Measurements from ENCODE around the gene DPP6. TPM values are rescaled to one million over a fixed set of nuclear protein-coding genes. Genes with fewer than 3 reads are reported as not detected.

DPP6 gene
- total RNA-seq, 1 donor from 2014 or later = not detected

DNA sequence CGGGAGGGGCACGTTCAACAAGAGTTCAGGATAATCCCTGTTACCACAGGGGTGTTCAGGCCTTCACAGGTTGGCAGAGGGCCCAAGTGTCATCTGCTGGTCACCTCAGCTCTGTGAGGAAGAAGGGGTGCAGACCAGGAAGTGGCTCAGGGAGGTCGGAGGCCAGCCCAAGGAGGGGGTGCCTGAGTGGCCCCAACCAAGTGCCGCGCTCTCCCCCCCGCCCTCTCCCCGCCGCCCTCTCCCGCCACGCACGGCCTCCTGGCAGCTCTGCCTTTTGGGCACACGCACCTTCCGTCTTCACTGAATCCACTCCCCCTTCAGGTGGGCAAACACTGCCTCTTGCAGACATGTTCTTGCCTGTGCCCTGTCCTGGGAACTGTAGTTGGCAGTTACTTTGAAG, 705.6 kb downstream of the DPP6 start:
- DNase-seq (ENCODE audit: low read depth) = no peak

DNA sequence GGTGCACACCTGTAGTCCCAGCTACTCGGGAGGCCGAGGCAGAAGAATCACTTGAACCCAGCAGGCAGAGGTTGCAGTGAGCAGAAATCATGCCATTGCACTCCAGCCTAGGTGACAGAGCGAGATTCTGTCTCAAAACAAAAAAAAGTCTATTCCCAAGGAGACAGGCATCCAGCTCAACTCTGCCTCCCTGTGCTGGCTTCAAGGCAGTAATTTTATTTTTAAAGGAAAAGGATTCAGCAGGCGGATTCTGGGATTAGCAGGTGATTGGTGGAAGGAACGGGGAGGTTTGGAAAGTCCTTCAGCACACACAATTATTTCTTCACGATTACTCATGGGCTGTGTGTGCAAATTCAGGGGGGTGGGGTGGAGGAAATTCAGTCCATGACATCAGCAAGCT, 707.8 kb downstream of the DPP6 start:
- no peak for DNase-seq (ENCODE audit: low read depth)

DNA sequence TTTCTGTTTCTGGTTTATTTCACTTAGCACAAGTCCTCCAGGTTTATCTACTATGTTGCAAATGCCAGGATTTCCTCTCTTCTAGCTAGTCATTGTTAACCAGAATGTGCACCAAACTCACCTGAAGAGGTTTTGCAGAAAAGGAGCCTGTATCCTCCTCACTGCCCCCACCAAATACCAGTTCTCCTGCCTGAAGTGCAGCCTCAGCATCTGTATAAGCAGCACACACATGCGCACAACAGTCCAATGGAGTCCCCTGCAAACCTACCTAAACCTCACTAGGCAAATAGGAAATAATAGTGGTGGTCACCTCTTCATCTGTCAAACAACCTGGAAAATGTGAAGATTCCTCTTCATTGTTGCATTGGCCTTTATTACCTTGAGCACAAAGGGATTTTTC, 712.9 kb downstream of the DPP6 start:
- no peak for DNase-seq (ENCODE audit: low read depth)

DNA sequence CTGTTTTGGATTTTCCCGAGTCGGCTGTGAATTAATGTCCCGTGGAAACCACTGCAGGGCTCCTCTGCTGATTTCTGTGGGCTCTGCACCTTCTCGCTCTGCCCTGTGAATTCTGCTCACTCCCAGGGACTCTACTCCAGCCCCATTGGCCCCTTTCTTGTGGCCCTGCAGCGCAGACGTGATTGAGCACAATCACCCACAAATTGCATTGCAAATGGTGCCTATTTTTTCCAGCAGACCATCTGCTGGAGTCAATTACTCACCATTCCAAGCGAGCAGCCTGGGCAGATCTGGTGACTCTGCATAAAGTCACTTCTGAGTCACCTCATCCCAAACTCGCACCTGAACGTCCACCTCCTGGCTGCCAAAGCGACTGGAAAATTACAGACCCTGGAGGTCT, 714.9 kb downstream of the DPP6 start:
- DNase-seq (ENCODE audit: low read depth) = no peak

DNA sequence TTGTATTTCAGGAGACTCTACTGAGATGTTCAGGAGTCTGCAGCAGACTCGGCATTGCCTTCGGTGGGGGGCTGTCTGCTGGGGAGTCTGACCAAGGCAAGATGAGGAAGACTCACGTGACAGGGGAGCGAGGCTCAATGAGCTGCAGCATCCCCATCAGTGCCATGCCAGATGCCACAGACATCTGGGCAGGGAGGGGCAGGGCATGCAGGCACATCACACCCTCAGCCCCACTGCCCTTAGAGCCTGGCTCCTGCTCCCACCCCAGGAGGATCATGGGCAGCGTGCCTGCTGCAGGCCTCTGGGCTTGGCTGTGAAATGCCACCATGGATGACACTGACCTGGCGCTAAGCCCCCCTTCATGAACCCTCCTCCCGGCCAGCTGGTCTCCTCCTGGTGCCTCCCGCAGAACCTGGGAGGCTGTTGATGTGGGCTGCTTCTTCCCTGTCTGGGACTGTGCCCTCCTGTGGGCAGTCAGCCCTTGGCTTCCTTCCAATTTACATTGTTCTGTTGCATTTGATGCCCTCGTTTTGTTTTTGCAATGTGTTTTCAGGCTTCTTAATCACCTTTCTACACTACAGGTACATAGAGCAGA, 715.7 kb downstream of the DPP6 start:
- DNase-seq (ENCODE audit: low read depth) = no peak

DNA sequence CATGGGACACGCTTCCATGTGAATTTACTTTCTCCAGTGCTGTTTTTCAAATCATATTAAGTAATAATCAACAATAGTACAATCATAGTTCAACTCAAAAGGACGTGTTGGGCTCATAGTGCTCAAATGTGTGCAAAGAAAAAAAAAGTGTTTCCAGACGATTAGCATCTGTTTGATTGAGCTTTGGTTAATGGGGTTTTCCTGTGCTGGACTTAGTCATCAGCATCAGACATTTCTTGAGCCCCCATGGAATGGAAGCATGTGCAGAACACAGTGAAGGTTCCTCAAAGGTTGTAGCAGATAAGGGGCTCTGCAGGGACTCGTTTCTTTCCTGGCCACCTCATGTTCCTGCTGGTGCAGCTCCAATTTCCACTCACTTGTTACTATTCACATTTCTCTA, 716.8 kb downstream of the DPP6 start:
- no peak for DNase-seq (ENCODE audit: low read depth)

DNA sequence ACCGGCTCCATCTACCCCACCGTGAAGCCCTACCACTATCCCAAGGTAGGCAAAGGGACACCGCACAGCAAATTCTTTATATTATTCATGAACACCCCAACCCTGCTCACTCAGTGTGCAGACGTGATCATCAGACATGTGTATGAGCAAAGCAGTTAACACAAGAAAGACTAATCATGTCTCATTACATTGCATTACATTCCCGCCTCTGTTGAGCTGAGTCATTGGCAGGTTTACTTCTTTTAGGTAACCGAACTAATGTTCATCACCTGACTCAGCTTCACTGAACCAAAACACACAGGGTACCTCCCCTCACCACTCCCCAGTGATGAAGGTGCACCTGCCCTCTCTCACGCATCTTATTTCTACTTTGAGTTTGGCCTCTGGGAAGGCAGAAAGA, 717.3 kb downstream of the DPP6 start:
- no peak for DNase-seq (ENCODE audit: low read depth)

DNA sequence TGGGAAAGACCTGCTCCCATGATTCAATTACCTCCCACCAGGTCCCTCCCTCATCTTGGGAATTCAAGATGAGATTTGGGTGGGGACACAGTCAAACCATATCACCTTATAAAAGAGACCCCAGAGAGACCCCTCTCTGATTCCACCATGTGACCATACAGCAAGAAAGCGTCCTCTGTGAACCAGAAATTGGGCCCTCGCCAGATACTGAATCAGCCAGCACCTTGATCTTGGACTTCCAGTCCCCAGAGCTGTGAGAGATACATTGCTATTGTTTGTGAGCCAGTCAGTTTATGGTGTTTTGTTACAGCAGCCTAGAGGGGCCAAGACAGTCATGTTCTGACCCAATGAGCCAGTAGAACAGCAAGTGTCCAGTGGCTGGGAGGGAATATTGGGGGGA, 718.2 kb downstream of the DPP6 start:
- DNase-seq (ENCODE audit: low read depth) = no peak

DNA sequence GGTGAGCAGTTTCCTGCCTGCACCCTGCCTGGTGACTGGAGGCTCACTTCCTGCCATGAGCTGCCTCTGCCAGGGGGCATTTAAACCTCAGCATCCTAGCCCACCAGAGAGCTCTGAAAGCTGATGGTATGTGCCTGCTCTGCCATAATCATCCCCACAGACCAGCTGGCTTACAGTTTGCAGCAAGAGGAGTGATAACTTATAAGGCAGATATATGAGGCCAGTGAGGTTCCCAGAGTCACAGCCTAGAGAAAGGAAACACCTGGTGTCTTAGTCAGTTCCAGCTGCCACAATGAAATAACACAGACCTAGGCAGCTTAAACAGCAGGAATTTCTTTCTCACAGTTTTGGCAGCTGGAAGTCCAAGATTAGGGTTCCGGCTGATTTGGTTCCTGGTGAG, 718.8 kb downstream of the DPP6 start:
- DNase-seq (ENCODE audit: low read depth) = no peak

DNA sequence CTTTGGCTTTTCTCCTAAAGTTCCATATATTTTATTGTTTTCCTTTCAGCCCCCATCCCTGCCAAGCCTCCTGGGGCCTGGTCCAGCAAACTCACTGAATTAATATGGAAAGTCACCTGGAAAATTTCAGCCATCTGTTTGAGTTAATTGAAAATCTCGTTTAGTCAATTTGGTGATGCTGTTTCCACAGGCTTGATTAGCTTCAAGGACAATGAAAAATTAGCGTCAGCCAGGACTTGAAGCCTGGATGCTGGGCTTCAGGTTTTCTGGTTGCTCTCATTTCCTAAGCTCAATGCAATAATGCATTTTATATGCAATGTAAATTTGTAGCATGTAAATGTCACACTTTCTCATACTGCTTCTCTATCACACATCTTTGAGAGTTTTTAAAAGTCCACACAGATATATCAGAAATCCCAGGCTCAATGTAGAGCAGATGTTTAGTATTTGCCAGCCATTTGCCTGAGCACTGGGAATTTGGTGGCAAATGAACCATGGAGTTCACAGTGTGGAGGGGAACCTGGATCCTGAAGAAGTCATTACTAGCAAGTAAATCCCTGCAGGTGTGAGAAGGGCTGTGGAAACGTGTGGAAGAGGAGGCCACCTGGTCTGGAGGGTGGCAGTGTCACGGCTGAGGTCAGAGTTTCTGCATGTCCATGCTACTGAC, 722.2 kb downstream of the DPP6 start:
- no peak for DNase-seq (ENCODE audit: low read depth)

DNA sequence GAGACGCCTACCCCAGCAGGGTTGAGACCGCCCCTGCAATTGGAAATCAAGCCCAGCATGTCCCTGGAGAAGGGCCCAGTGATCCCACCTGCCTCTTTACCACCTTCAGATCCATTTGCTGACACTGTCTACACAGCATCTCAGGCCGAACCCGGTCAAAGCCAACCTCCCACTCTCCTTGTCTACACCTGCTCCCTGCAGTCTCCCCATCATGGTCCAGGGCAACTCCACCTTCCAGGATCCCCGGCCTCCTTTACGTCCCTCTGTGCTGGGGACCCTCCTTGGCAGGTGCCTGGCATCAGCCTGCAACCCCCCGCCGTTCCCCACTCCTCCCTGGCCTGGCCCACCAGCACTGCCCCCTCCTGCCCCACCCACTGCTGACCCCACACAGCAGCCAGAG, 723.5 kb downstream of the DPP6 start:
- no peak for DNase-seq (ENCODE audit: low read depth)

DNA sequence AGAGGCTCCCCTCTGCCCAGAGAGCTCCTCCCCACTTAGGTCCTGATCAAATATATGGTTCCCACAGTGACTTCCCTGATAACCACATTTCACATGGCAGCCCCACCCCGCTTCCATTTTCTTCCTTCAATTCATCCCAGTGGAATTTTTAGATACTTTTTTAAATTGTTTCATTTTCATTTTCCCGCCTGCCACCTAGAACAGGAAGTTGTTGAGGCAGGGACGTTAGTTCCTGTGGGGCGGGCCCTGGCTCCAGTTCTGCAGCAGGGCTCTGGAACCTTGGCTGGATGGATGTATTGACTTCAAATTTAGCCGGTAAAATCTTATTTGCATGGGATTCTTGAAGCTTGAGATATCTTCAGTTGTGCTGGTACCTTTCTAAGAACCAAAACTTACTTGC, 724.2 kb downstream of the DPP6 start:
- DNase-seq (ENCODE audit: low read depth) = no peak

DNA sequence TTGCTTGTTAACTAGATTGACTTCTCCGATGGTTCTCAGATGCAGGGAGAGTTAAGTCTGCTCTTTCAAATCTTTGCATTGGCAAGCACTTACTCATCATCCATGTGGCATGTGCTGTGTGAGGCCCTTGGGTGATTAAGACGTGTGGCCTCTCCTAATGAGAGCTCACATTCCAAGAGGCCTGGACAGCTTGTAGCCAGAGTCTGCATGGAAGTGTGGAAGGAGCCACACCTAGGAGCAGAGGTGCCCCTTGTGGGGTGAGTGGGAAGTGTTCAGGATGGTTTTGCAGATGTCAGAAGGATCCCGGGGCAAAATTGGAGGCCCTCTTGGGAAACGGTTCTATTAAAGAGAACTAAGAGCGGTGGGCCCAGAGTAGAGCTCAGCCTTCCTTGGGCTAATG, 724.8 kb downstream of the DPP6 start:
- DNase-seq (ENCODE audit: low read depth) = no peak

DNA sequence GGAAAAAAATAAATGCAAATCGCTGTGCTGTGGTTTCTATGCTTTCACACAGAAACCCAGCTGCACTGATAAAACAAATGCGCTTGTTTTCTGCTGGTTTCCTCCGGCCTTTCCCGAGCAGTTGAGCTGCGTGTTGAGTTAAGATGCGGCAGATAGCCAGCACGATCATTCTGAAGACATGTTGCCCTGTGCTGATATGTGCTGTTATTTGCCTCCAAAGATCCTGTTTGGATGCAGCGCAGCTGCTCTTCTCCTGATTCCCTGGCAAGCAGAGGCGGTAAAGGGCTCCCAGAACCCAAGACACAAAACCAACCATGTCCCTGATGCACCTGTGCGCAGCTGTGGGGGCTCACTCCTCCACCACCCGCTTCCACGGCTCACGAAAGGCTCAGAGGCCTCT, 725.3 kb downstream of the DPP6 start:
- DNase-seq (ENCODE audit: low read depth) = no peak

DNA sequence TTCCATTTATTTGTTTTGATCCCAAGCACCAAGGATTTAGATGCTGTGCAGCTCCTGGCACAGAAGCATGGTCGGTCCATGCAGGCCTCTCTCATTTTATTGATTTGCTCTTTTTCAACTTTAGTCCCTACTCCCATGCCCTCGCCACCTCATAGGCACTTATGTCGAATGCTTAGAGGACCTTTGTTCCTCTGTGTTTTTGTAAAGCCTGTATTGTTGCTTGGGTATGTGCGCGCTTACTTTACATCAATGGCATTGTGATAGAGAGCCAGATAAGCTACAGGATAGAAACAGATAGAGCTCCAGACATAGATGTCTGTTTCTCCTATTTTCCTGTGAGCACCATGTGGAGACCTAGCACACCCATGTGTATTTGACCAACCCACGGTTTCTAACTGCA, 725.7 kb downstream of the DPP6 start:
- DNase-seq (ENCODE audit: low read depth) = no peak

DNA sequence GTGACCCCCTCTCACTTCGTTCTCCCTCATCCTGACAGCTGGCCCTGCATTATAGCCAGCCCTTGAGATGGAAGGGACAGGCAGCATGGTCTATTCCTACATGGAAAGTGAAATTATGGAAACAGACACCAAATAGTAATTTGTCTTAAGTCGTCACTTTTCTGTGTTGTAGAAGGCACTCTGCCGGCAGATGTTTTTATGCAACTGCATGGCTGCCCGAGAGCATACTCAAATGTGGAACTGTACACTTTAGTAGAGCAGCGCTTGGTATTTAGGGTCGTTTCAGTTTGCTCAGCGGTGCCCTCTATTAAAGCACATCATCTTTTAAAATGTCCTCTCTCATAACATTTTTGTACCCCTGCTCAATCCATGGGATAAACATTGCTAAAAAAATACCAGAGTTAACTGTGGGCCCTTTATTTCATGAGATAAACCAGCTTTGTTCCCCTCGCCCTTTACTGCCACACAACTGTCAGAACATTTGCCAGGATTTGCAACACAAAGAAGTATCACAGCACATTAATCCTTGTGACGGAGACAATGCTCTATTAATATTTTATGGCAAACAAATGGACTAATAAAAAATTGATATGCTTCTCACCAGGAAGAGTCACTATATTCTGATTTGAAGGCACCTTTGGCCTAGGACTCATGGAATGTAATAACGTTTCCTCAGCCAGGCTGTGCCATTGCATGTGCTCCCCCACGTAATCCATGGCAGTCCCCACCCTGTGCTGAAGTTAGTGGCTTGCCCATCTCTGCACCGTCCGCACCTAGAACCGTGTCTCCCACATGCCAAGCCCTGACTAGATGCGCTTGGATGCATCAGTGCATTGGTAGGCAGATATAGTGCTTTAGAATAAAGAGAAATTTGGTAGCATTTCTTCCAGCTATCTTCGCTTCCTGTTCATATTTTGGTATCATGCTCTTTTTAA, 729.4 kb downstream of the DPP6 start:
- DNase-seq (ENCODE audit: low read depth) = no peak

DNA sequence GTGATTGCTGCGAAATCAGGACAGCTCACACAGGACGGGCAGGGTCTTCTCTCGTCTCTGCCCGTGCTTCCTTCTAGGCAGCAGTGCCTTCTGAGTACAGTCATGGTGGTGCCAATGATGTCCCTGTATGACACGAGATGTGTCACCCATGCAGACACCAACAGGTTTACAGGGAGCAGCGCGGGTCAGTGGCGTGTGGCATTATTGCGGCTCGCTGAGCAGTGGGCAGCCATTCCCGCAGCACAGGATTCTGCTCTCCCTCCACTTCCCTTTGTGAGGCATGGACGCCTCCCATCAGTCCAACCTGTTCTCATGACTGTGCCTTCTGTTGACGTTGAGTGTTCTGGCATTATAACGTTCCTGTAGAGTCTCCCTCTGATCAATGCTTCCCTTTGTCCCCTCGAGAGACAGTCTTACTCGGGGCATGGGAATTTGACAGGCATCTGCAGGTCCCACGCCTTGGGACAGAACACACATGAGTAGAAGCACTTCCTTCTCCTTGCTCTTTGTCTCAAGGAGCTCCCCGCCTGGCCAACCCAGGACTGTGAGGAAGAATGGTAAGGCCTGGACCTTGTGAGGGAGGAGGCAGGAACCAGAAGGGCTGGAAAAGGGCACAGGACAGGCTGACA, 731.2 kb downstream of the DPP6 start:
- DNase-seq (ENCODE audit: low read depth) = no peak

DNA sequence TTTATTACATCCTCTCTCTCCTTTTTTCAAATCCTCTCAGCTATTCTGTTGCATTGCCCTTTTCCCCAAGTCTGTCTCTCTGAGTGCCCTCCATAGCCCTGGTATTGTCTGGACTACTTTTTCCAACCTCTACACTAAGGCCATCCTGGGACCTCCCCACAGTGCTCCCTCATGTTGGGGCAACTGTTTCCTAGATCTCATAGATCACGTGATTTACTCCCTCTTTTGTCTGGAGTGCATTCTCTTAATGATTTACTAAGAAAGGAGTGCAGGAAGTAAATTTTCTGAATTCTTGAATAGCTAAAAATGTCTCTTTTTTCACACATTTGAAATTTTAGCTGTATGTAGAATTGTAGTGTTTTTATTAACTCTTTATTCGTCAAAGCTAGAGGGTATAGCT, 733.7 kb downstream of the DPP6 start:
- DNase-seq (ENCODE audit: low read depth) = no peak

DNA sequence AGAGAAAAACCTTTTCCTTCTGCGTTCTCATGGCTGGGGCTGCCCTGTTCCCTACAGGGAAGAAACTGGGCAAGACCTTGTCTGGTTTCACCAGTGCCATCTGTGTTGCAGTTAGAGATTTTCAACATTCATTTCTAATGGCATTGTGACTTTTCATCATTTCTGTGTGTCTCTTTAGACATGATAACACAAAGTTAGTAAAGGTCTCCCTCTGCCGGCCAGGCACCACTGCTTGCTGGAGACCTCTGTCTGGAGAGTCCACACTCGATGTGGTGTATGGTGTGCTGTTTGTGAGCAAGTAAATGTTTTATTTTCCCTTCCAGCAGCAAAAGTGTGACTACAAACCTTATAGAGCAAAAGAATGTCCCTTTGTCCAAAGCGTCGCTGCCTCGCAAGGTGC, 737.2 kb downstream of the DPP6 start:
- DNase-seq (ENCODE audit: low read depth) = no peak

DNA sequence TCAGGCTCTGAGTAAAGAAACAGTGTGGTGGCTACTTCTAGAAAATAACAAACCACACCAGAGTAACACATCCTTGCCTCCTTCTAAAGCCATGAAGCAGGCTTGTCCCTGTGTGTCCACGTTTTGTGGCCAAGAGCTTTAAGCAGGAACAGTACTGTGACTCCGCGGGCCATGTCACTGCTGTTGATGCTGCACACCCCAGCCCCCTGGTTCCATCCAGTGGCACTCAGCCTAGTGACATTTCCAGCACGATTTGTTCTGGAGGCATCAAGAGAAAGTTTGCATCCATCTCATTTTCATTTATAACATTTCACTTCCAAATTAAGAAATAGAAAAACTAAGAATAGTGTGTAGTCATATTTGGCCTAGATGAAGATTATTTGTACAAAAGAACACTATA, 739.4 kb downstream of the DPP6 start:
- no peak for DNase-seq (ENCODE audit: low read depth)

DNA sequence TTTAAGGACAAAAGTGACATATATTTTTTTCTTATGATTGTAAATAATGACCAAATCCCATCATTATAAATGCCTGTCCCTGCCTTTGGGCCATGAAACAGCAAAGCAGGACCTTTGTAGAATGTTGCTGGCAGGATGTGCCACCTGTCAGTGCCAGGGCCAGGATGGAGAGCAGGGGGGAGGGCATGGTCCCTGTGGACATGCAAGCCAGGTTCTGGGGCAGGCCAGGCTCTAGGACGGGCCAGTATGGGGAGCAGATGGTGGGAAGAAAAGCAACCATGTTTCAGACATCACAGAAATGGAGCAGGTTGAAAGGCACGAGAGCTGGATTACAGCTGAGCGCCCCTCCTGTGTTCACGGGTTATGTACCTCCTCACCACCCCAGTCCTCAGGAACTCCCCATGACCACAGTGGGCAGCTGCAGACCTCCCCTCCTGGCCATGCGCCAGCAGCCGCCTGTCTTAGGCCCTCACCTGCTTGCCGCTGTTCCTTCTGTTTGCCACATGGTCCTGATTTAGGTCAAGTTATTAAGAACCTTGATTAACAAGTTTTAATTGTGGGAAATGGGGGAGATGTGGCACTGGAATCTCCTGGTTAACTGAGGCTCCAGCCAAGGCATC, 740.3 kb downstream of the DPP6 start:
- no peak for DNase-seq (ENCODE audit: low read depth)
